CD4-positive, alpha-beta T cell treated with Interleukin-12 subunit alpha and Interleukin-12 subunit beta, for 1 hour (primary cell): ENCODE measurements around the gene NFE2L3.
"Not testable (repeated sequence)": the region's sequence is repeated elsewhere in the genome, so short reads cannot be mapped to it uniquely, and the experiment has no call there.

Source experiments
- DNase-seq: peaks from one replicate; pipeline ENCODE4 v3.0.0-alpha.2; 2020

NFE2L3 gene

GRCh38 chr7:26151953-26152781 is at the start of gene NFE2L3:
TSS of gene NFE2L3 (plus strand) at chr7:26152198. CDS start at chr7:26152499, 301 bp downstream.
- DNase-seq = peak; percentile 89

- DNase-seq = no peak
Observed at GRCh38 chr7:26103596-26103995, 48.4 kb upstream of the NFE2L3 start.

GRCh38 chr7:26105236-26105635 is 46.8 kb upstream of the NFE2L3 start:
- no peak for DNase-seq

- DNase-seq = no peak
Observed at GRCh38 chr7:26105931-26106330, 46.1 kb upstream of the NFE2L3 start.

GRCh38 chr7:26112203-26112740 is 39.7 kb upstream of the NFE2L3 start:
- peak; percentile 22 for DNase-seq

GRCh38 chr7:26115650-26116049 is 36.3 kb upstream of the NFE2L3 start:
- DNase-seq = no peak

GRCh38 chr7:26117142-26117807 is 34.7 kb upstream of the NFE2L3 start:
- no peak for DNase-seq

- no peak for DNase-seq
Observed at GRCh38 chr7:26117970-26118369, 34.0 kb upstream of the NFE2L3 start.

- no peak for DNase-seq
Observed at GRCh38 chr7:26122745-26123144, 29.3 kb upstream of the NFE2L3 start.

GRCh38 chr7:26124775-26125174 is 27.2 kb upstream of the NFE2L3 start:
- not testable (repeated sequence) for DNase-seq

GRCh38 chr7:26127411-26127810 is 24.6 kb upstream of the NFE2L3 start:
- DNase-seq = no peak

- no peak for DNase-seq
Observed at GRCh38 chr7:26131056-26131589, 20.9 kb upstream of the NFE2L3 start.

GRCh38 chr7:26135076-26135475 is 16.9 kb upstream of the NFE2L3 start:
- no peak for DNase-seq

GRCh38 chr7:26135551-26135950 is 16.4 kb upstream of the NFE2L3 start:
- DNase-seq = no peak

- DNase-seq = no peak
Observed at GRCh38 chr7:26136831-26137230, 15.2 kb upstream of the NFE2L3 start.

GRCh38 chr7:26140380-26140779 is 11.6 kb upstream of the NFE2L3 start:
- no peak for DNase-seq

GRCh38 chr7:26141077-26141476 is 10.9 kb upstream of the NFE2L3 start:
- DNase-seq = no peak

- DNase-seq = no peak
Observed at GRCh38 chr7:26143298-26144048, 8.5 kb upstream of the NFE2L3 start.

- no peak for DNase-seq
Observed at GRCh38 chr7:26144184-26145080, 7.6 kb upstream of the NFE2L3 start.

- DNase-seq = no peak
Observed at GRCh38 chr7:26145238-26145637, 6.8 kb upstream of the NFE2L3 start.

- DNase-seq = no peak
Observed at GRCh38 chr7:26147030-26147429, 5.0 kb upstream of the NFE2L3 start.
